GM19240 (cell line): ENCODE results near the gene IREB2.

ENCODE experiments used
- DNase-seq: peaks from one replicate; pipeline ENCODE4 v3.0.0; 2011; ENCODE audit warnings: low spot score; ENCODE audit not compliant: insufficient read length

The IREB2 gene

GRCh38 chr15:78405336-78405924 is 32.6 kb upstream of the IREB2 start:
- no peak for DNase-seq

DNA sequence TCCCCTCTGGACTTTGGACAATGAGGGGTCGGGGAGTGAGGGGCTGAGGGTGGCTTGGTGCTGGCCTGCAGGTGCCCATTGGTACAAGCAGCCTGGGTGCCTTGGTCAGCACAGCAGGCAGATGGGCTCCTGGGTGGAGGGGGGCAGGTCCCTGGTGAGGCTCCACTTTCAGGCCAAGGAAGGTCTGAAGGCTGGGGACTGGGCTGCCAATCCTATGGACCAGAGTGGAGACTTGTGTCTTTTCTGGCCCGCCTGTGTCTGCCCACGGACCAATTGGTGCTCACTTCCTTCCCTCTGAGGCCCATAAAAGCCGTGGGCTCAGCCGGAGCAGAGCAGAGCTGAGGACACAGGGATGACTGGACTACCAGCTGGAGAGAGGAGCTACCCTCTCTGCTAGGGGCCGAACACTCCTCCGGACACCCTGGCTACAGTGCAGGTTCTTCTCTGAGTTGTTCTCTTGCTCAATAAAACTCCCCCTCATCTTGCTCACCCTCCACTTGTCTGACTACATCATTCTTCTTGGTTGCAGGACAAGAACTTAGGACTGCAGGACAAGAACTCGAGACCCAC is 31.9 kb upstream of the IREB2 start:
- no peak for DNase-seq

DNA sequence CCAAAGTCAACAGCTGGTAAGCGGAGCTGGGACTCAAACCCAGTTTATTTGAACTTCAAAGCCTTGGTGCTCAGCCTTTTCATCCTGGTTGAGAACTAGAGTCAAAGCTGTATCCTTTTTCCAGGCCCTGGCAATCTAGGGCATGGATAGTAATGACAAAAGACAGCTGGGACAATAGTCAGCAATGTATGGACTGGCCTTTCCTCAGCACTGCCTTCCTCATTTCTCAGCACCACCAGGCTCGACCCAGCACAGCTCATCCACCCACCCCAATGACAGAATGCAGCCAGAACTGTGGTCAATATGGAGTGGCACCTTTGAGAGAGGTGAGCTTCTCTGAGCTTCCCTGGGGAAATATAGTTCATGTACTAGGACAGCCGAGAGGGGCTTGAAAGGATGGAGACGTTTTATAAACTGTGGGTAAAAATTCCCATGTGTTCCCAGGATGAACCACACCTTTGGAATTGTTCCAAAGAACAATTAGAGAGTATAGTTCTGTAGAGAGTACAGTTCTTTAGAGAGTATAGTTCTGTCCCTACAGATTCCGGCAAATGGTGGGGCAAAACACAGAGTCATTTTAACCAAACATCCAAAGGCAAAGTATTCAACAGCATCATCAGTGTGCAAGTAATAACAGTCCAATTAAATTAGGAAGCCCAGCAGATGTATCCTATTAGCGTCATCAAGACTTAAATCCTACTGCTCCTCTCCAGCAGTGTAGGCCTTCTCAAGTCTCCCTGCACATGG is 30.2 kb upstream of the IREB2 start:
- no peak for DNase-seq

DNA sequence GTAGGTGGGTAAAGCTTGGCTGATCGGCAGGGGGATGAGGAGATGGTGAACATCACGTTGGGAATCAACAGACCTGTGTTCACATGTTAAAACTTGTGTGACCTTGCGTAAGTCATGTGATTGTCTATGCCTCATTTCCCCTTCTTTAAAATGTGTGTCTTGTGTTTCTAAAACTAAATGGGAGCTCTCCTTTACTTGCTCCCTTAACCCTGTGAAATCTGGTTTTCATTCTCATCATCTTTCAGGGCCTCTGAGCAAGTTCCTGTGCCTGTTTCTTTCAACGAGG is 29.7 kb upstream of the IREB2 start:
- no peak for DNase-seq

- DNase-seq = no peak
These were observed 29.1 kb upstream of the IREB2 start for GRCh38 chr15:78408961-78409360.

GRCh38 chr15:78411061-78411460 is 27.0 kb upstream of the IREB2 start:
- DNase-seq = no peak

- DNase-seq = no peak
These were observed 23.3 kb upstream of the IREB2 start for GRCh38 chr15:78414621-78415250.

GRCh38 chr15:78415284-78415683 is 22.7 kb upstream of the IREB2 start:
- no peak for DNase-seq

DNA sequence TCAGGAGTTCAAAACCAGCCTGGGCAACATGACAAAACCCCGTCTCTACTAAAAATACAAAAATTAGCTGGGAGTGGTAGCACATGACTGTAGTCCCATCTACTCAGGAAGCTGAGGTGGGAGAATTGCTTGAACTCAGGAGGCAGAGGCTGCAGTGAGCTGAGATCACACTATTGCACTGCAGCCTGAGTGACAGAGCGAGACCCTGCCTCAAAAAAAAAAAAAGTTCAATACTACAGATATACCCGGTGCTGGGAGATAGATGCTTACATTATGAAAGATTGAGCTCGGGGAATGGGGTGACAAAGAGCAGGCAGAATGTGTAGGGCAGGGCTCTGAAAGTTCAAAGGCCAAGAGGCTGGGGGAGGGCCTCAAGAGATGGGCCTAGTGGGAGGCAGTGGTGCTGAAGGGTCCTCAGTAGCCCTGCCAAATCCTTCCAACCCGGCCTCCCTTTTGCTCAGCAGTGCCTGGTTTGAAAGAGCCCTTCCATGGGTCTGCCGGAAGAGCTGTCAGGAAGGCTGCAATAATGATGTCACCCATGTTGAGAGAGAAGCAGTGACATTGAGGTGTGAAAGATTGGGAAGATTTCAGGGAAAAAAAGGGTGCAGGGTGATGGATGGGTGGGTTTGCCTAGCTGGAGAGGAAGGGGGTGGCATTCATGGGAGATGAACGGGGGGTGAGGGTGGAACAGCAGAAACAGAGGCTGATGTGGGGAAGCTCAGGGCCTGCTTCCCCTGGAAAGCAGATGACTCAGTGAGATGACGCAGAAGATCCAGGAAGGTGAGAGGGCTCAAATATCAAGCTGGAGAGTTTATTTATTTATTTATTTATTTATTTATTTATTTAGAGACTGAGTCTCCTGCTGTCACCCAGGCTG is 20.0 kb upstream of the IREB2 start:
- no peak for DNase-seq

DNA sequence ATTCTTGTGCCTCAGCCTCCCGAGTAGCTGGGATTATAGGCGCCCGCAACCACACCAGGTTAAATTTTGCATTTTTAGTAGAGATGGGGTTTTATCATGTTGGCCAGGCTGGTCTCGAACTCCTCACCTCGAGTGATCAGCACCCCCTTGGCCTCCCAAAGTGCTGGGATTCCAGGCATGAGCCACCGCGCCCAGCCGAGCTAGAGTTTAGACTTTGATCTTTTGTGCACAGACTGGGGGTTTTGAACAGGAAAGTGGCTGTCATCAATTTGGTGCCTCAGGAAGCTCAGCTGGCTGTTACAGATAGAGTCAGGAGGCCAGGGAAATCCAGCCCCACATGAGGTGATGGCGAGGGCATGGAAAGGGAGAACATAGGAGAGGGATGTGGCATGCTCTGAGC is 19.3 kb upstream of the IREB2 start:
- no peak for DNase-seq

- no peak for DNase-seq
These were observed 18.6 kb upstream of the IREB2 start for GRCh38 chr15:78419367-78419766.

DNA sequence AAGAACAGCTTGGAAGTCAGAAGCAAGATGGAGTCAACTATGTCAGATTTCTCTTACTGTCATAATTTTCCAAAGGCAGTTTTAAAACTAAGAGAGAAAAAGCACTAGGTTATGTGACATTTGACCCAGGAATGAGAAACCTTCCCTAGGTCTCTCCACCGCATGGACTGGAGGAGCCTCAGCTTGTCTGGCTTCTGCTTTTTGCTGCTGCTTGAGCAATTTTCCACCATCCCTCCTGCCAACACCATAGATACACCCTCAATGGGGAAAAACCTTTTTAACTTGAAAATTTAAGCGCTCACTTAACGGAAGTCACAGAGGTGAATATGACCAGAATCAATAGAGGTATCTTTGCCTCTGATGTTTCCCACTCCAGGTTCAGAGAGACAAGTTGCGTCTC is 17.8 kb upstream of the IREB2 start:
- no peak for DNase-seq

- DNase-seq = no peak
These were observed 17.2 kb upstream of the IREB2 start for GRCh38 chr15:78420766-78421165.

DNA sequence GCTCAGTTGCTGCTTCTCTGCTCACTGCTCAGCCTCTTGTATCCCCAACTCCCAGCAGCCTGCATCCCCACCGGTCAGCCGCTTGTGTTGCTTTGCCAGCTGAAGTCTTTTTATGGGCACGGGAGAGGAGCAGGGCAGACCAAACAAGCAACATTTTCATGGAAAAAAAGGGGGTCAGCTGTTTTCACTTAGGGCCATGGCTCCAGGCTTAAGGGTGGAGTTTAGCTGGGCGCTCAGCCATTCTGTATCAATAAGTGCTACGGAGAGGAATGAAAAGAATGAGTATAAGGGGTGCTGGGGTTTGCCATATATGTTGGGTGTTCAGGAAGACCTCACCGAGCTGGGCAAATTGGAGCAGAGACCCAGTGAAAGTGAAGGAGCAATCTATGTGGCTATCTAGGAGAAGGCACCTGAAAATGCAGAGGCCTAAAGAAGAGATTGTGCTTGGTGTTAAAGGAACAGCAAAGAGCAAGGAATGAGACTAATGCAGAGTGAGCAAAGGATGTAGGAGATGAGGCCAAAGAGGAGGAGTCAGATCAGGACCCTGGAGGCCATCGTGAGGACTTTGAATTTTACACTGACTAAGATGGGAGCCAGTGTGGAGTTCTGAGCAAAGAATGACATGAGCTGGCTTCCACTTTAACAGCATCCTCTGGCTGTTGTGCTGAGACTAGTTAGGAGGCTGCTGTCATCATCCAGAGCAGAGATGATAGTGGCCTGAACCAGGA is 16.6 kb upstream of the IREB2 start:
- no peak for DNase-seq

- peak; percentile 64 for DNase-seq
These were observed 15.3 kb upstream of the IREB2 start for GRCh38 chr15:78422571-78423340.

GRCh38 chr15:78424673-78425072 is 13.3 kb upstream of the IREB2 start:
- no peak for DNase-seq

- no peak for DNase-seq
These were observed 12.4 kb upstream of the IREB2 start for GRCh38 chr15:78425643-78426042.

GRCh38 chr15:78426300-78426699 is 11.7 kb upstream of the IREB2 start:
- DNase-seq = no peak

DNA sequence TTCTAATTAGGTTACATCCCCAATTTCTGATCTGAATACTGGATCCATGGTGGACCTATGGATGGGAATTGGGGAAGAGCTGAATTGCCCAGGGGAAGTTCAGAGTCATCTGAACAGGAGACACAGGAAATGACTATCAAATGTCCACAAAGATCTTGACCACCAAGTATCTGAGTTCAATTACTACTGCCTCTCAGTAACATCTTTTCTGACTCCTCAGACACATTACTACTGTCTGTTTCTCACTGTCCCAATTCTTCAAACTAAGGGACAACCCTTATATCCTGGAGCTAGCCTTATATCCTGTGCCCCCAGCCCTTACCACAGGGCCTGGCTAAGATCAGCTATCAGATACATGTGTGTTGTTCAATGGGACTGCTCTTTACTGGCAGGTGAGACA is 10.1 kb upstream of the IREB2 start:
- no peak for DNase-seq

DNA sequence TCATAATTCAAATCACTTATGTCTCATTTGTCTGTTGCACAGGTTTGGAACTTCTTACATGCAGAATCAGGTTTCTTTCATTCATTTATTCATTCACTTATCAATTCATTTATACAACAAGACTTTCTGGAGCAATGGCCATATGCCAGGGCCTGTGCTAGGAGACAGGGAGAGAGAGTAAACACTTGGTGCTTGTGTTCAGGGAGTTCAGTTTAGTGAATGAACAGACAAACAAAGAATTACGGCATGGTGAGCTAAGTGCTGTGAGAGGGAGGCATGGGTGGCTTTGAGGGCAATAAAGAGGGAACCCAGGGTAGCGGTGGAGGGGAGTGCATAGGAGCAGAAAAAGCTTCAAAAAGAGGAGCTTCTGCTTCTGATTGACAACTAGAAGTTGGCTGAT is 8.5 kb upstream of the IREB2 start:
- DNase-seq = no peak
